SK-N-MC (cell line): Measurements from ENCODE around the gene LRRC4B.

Experiments used
- EZH2 ChIP-seq: fragments of 200-600 bp; sonication (generic); IDR thresholded peaks from one replicate; pipeline ENCODE4 v1.6.1; 2017; ENCODE audit warnings: antibody characterized with exemption
- POLR2AphosphoS5 ChIP-seq: IDR thresholded peaks from 2 replicates; pipeline ENCODE4 v1.6.1; 2012; ENCODE audit warnings: mild to moderate bottlenecking, low read depth, low read length, borderline replicate concordance

GRCh38 chr19:50522881-50523280 is 45.4 kb downstream of the LRRC4B start:
- TF ChIP-seq EZH2 (no peak), POLR2AphosphoS5 (no peak)
